ENCODE measurements around the gene RAD51AP2.
"Not testable (repeated sequence)": the region's sequence is repeated elsewhere in the genome, so short reads cannot be mapped to it uniquely, and the experiment has no call there.

DNA sequence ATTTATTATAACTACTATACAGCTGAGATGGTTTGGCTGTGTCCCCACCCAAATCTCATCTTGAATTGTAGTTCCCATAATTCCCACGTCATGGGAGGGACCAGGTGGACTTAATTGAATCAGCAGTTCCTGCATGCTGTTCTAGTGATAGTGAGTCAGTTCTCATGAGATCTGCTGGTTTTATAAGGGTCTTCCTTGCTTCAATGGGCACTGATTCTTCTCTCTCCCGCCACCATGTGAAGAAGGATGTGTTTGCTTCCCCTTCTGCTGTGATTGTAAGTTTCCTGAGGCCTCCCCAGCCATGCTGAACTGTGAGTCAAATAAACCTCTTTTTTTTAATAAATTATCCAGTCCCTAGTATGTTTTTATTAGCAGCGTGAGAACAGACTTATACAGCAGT is 47.5 kb upstream of the RAD51AP2 start:
- TF ChIP-seq CTCF (IDR thresholded peaks at IDR 0.05); POLR2AphosphoS5 (IDR thresholded peaks at IDR 0.05; ENCODE audit: low read depth, low read length): not testable (repeated sequence)
- TF ChIP-seq, protein P1, sequence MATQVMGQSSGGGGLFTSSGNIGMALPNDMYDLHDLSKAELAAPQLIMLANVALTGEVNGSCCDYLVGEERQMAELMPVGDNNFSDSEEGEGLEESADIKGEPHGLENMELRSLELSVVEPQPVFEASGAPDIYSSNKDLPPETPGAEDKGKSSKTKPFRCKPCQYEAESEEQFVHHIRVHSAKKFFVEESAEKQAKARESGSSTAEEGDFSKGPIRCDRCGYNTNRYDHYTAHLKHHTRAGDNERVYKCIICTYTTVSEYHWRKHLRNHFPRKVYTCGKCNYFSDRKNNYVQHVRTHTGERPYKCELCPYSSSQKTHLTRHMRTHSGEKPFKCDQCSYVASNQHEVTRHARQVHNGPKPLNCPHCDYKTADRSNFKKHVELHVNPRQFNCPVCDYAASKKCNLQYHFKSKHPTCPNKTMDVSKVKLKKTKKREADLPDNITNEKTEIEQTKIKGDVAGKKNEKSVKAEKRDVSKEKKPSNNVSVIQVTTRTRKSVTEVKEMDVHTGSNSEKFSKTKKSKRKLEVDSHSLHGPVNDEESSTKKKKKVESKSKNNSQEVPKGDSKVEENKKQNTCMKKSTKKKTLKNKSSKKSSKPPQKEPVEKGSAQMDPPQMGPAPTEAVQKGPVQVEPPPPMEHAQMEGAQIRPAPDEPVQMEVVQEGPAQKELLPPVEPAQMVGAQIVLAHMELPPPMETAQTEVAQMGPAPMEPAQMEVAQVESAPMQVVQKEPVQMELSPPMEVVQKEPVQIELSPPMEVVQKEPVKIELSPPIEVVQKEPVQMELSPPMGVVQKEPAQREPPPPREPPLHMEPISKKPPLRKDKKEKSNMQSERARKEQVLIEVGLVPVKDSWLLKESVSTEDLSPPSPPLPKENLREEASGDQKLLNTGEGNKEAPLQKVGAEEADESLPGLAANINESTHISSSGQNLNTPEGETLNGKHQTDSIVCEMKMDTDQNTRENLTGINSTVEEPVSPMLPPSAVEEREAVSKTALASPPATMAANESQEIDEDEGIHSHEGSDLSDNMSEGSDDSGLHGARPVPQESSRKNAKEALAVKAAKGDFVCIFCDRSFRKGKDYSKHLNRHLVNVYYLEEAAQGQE (IDR thresholded peaks at IDR 0.05; ENCODE audit: insufficient read depth in 1 of 2, low read depth in 2 of 2, low read length in 1 of 2): not testable (repeated sequence)

All from Panc1 (cell line).